Activated CD8-positive, alpha-beta memory T cell treated with anti-CD3 and anti-CD28 coated beads, Interleukin-2, amount 50 U/mL, for 24 hours (primary cell): ENCODE data around the gene CISD2.
"Not testable (repeated sequence)": the region's sequence is repeated elsewhere in the genome, so short reads cannot be mapped to it uniquely, and the experiment has no call there.

ENCODE experiments used
- DNase-seq: peaks from one replicate; pipeline ENCODE4 v3.0.0-alpha.2; 2020; ENCODE audit errors: extremely low read depth

The CISD2 gene

DNA sequence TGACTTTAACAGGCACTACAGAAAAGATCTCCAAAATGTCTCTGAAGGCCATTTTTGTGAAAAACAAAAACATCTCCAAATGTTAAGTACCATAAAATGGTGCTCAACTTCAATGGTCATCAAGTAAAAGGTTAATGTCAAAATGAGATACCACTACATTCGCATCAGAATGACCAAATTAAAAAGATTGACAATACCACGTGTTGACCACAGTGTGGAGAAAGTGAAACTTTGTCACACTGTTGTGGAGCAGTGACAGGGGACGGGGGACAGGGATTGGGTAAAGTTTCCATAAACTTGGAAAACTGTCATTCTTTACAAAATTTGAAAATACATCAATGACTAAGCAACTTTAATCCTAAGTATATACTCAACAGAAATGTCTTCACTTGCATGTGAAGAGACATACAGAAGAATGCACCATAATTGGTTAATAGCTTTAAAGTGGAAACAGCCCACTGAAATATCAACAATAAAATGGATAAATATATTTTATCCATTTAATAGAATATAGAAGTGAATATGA lies 19.1 kb upstream of the CISD2 start:
- DNase-seq: no peak

DNA sequence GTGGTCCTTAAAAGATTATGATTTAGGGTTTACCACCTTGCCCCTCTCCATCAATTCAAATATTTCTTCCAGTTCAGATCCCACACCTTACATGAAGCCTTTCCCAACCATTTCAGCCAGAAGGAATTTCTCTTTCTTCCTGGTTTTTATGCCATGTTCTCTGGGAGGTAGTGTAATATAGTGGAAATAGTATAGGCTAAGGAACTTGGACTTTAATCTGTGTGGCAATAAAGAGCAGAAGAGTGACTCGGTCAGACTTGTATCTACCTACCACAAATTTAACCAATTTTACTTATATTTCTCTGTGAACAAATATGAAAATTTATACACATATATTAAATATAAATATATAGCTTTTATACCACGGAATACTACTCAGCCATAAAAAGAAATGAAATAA lies 18.4 kb upstream of the CISD2 start:
- no peak for DNase-seq

GRCh38 chr4:102858828-102859464 lies 9.8 kb upstream of the CISD2 start:
- DNase-seq: no peak

DNA sequence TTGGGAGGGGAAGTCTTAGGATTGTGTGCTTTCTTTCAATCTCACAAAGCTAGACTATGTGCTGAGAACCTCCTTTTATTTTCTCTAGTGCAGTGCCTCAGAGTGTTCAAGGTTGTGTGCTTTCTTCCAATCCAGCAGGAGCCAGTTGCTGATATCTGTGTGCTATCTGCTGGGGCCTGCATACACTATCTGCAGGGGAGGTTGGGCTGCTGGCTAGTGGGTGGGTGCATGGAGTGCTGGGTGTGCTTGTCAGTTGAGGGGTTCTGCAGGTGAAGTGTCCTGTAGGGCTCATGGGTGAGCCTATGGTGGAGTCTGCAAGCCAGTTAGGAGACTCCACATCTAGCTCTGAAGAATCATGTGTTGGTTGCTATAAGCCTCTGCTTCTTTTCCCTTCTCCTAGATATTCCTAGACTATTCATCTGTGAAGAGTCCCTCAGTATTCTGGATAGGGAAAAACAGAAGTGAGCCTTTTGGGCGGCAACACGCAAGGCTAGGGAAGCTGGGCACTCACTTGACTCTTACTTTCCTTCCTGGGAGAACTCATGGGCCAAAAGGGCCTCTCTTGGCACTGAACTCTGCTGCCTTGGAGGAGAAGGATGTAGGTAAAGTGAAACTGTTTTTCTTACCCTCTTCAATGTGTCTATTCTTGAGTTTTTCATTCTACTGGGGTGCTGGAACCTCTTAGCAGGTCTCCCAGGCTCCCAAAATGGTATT lies 8.0 kb upstream of the CISD2 start:
- DNase-seq: no peak

GRCh38 chr4:102862016-102862415 lies 6.8 kb upstream of the CISD2 start:
- no peak for DNase-seq

DNA sequence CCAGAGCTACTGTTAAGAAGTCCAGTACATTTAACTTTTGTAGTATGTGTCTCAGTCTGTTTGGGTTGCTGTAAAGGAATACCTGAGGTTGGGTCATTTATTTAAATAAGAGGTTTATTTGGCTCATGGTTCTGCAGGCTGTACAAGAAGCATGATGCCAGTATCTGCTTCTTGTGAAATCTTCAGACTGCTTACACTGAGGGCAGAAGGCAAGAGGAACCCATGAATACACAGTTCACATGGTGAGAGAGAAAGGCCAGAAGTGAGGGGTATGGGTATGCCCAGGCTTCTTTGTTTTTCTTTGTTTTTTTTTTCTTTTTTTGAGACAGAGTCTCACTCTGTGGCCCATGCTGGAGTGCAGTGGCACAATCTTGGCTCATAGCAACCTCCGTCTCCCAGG lies 6.0 kb upstream of the CISD2 start:
- DNase-seq: no peak

- not testable (repeated sequence) for DNase-seq
These were observed 3.5 kb upstream of the CISD2 start for GRCh38 chr4:102865327-102865726.

DNA sequence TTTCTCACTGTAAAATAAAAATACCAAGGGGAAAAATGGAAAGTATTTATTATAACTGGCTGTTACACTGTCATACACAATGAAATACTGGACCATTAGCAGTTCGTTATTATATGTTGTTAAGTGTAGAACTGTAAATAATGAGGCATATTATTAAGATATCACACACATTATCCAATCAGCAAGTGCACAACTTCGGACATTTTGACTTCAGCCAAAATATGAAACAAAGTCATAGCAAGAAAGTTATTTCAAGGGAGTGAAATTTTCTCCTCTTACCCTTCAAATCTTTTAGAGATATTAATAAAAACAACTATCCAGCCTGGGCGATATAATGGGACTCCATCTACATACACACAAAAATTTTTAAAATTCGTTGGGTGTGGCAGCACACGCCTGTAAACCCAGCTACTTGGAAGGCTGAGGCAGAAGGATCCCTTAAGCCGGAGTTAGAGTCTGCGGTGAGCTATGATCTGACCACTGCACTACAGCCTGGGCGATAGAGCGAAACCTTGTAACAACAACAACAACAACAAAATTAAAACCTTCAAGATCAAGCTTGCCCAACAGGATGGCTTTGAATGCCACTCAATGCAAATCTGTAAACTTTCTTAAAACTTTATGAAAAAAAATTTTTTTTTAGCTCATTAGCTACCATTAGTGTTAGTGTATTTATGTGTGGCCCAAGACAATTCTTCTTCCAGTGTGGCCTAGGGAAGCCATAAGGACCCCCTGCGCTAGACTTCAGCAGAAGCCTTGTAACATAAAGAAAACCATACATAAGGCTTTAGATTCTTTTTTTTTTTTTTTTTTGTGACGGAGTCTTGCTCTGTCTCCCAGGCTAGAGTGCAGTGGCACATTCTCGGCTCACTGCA lies 1.3 kb upstream of the CISD2 start:
- DNase-seq: no peak

- DNase-seq: no peak
These were observed 525 bp upstream of the CISD2 start for GRCh38 chr4:102868153-102868780.

DNA sequence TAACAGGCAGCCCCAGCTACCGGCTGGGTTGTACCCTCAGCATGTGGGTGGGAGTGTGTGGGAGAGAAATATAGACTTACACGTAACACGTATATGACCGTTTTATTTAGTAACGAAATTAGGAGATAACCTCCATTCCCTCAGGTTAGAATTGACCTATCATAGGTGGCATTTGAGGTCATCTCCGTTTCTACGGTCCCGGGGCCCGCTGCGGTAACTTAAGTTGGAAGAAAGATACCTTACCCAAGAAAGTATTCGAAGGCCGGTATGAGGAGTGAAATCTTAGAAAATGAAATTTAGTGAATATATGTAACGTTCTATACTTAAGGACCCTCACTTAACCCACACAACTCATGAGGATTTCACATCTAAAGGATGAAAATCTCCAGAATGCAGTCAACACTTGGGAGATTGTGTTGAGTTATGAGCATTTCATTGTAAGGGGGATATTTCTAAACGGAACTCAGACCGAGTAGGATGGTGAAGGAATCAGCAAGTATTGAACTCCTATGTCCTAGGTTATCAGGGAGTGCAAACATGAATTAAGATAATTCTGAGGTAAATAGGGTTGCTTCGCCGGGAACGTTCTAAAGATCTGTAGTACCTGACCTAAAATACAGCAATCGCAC lies 891 bp downstream of the CISD2 start:
- DNase-seq: peak; percentile 13

DNA sequence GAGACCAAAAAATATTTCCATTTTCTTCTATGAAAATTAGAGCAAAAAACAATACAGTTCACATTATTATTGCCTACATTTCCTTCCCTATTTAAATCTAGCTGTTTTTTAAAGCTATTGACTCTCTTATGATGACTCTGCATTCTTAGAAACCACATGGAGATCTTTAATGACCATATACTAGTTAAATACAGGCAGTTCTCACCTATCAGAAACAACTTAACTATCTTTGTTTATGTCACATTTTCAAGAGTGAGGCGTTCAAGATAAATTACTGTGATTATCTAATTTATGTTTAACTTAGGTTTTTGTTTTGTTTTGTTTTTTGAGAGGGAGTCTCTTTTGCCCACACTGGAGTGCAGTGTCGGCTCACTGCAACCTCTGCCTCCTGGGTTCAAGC lies 3.0 kb downstream of the CISD2 start:
- no peak for DNase-seq

DNA sequence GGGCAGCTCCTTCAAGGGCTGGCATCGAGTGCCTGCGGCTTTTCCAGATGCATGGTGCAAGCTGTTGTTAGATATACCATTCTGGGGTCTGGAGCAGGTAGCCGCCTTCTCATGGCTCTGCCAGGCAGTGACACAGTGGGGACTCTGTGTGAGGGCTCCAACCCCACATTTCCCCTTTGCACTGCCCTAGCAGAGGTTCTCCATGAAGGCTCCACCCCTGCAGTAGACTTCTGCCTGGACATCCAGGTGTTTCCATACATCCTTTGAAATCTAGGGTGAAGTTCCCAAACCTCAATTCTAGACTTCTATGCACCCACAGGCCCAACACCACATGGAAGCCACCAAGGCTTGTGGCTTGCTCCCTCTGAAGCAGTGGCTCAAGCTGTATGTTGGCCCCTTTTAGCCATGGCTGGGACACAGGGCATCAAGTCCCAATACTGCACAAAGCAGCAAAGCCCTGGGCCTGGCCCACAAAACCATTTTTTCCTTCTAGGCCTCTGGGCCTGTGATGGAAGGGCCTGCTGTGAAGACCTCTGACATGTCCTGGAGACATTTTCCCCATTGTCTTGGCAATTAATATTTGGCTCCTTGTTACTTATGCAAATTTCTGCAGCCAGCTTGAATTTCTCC lies 8.8 kb downstream of the CISD2 start:
- not testable (repeated sequence) for DNase-seq

- not testable (repeated sequence) for DNase-seq
These were observed 9.6 kb downstream of the CISD2 start for GRCh38 chr4:102878349-102878748.

- no peak for DNase-seq
These were observed 10.1 kb downstream of the CISD2 start for GRCh38 chr4:102878901-102879300.

DNA sequence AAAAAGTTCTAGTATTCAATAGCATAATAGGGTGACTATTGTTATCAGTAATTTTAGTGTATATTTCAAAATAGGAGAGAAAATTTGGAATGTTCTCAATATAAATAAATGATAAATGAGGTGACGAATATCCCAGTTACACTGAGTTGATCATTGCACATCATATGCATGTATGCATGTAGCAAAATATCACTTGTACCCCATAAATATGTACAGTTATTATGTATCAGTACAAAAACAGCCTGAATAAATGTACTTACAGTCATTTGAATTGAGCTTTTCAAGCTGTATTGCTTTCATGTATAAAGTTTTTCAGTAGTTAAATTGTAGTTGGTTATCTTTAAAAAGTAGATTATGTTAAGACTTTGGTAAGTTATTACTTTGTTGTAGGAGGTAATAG lies 12.6 kb downstream of the CISD2 start:
- DNase-seq: no peak

- DNase-seq: no peak
These were observed 14.5 kb downstream of the CISD2 start for GRCh38 chr4:102883278-102883677.

GRCh38 chr4:102888570-102888969 lies 19.8 kb downstream of the CISD2 start:
- not testable (repeated sequence) for DNase-seq

GRCh38 chr4:102889866-102890265 lies 21.1 kb downstream of the CISD2 start:
- not testable (repeated sequence) for DNase-seq

GRCh38 chr4:102896547-102896946 lies 27.8 kb downstream of the CISD2 start:
- not testable (repeated sequence) for DNase-seq

DNA sequence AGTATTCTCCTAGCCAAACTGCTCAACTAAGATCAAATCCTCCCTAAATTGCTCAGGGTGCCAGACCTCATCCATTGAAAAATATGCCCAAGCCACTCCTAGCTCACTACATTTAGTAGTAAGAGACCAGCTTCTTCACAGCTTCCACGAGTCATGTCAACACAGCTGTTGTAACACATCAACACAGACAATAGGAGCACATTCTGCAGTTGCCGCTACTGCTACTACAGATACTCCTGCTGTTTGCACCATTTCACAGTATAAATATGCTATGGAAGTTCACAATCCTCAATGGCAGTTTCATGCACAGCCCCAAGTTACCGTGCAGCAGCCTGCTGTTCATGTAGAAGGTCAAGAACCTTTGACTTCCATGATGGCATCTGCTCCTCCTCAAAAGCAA lies 28.8 kb downstream of the CISD2 start:
- not testable (repeated sequence) for DNase-seq

DNA sequence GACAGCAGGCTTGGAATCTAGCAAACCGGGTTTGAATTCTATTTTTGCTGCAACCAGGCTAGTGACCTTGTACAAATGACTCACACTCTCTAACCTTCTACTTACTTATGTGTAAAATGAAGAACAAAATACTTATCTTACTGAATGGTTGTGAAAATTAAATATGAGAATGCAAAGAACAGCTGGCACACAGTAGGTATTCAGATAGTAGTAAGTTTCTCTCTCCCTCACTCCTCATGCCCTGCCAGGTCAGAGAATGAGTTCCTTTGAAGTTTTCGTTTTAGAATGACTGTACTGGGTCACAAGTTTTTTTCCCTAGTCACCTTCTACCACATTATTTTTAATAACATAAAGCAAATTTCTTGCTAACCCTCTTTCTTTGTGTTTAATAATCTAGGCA lies 33.0 kb downstream of the CISD2 start:
- no peak for DNase-seq
